ENCODE data around the gene UCHL3. TPM values are rescaled to one million over a fixed set of nuclear protein-coding genes. Genes with fewer than 3 reads are reported as not detected.

Gene UCHL3
- polyA plus RNA-seq, 3 donors = 21.1 to 28.5 (median 24.4) TPM

DNA sequence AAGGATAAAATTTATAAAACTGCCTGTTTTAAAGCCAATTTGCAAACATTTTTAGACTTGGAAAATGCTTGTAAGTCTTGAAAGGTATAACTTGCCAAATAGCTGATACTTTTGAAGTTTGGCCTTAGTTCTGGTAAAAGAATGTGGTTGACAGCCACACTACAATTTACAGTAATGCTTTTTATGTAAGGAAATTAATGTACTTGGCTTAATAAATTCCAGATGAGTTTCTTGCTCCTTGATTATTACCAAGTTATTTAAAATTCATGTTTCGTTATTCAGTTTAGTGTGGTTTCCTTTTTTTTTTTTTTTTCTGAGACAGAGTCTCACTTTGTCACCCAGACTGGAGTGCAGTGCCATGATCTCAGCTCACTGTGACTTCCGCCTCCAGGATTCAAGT, 101.4 kb downstream of the UCHL3 start:
- no peak overlapping the region for H3K27ac ChIP-seq (ENCODE audit: low read depth, low read length)
- WGBS, 3 donors = 75 to 98% (median 76%) methylated on average over 2 of the region's 2 CpGs

DNA sequence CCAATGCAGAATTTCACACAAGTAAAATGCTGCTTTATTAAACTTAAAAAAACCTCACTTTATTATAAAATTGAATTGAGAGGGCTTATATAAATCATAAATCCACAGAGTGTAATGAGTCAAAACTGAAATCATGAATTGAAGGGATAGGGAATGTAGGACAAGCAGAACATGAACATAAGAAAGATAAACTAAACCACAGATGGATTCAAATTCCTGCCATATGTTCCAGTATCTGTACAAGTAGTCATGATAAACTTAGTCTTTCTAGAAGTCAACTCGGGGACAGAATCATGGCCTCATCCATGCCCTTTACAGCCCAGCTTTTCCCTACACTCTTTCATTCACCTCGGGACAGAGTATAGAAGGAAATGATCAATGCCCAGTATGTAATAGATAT, 103.1 kb downstream of the UCHL3 start:
- WGBS, 3 donors = 87 to 95% (median 90%) methylated on average over 2 of the region's 2 CpGs
- H3K27ac ChIP-seq (ENCODE audit: low read depth, low read length) = no peak overlapping the region

Other genes with a start within 250 kb of the UCHL3 start
- 10 to 100 TPM in 2 of 3 donors, 1 to 10 TPM in 1; 5.2 to 13.9 (median 11.8) TPM for gene TBC1D4, start 67.6 kb upstream of the UCHL3 start, polyA plus RNA-seq
- gene COMMD6, start 11.9 kb upstream of the UCHL3 start, polyA plus RNA-seq = 100 to 1,000 TPM in 1 of 3 donors, 10 to 100 TPM in 2; 49.1 to 238 (median 75.2) TPM
- gene LMO7, start 86.5 kb downstream of the UCHL3 start, polyA plus RNA-seq = 10 to 100 TPM in 1 of 3 donors, 1 to 10 TPM in 2; 2.4 to 10.4 (median 5.0) TPM

Data from adipose tissue (tissue), 3 donors.